Activated CD4-positive, alpha-beta memory T cell treated with anti-CD3 and anti-CD28 coated beads, Interleukin-2, amount 10 ng/mL, durations not matched to agents 7 days and 5 days (primary cell): ENCODE measurements around the gene ACTG1. TPM values are rescaled to one million over a fixed set of nuclear protein-coding genes. Genes with fewer than 3 reads are reported as not detected.

Source experiments
- CTCF ChIA-PET: fragments of 350-600 bp; sonication (Branson Sonifier 250); formaldehyde crosslinking; loops from one replicate; lab custom pipeline; 2021; ENCODE audit warnings: antibody characterized with exemption, inconsistent platforms; lab: Charles Lee
- POLR2A ChIA-PET: fragments of 350-600 bp; sonication (Branson Sonifier 250); formaldehyde crosslinking; loops from one replicate; lab custom pipeline; 2021; ENCODE audit warnings: antibody characterized with exemption; lab: Charles Lee
- DNase-seq: peaks from one replicate; pipeline ENCODE4 v3.0.0-alpha.2; 2020
- H3K27ac Mint-ChIP-seq: one replicate; pipeline ENCODE4 v1.8.0; 2021; ENCODE audit warnings: mild to moderate bottlenecking, mixed read lengths
- H3K27me3 Mint-ChIP-seq: one replicate; pipeline ENCODE4 v1.8.0; 2021; ENCODE audit warnings: mixed read lengths
- H3K36me3 Mint-ChIP-seq: one replicate; pipeline ENCODE4 v1.8.0; 2021; ENCODE audit warnings: low read depth, mixed read lengths
- H3K4me1 Mint-ChIP-seq: one replicate; pipeline ENCODE4 v1.8.0; 2021; ENCODE audit warnings: mixed read lengths
- H3K4me3 Mint-ChIP-seq: one replicate; pipeline ENCODE4 v1.8.0; 2021; ENCODE audit warnings: mild to moderate bottlenecking, mixed read lengths
- H3K9me3 Mint-ChIP-seq: one replicate; pipeline ENCODE4 v1.8.0; 2021; ENCODE audit warnings: mixed read lengths
- total RNA-seq, 2 experiments: library from RNA; stranded (reverse); gene quantifications; one replicate each; pipeline ENCODE4 v1.2.3, GENCODE V29; 2021

Gene ACTG1
- total RNA-seq, 2 experiments from 2014 or later: 3,658 to 3,769 TPM

GRCh38 chr17:81542431-81543338, 30.1 kb upstream of the ACTG1 start:
- H3K36me3 Mint-ChIP-seq: peaks cover 8% of the 10 kb centered on the region
- ChIA-PET CTCF (no interaction called here), POLR2A (interaction anchor here (2.2 kb wide), 1 partner anchor 9 kb away, joined by 6 read pairs; the partner anchor contains the start of gene FAAP100)

GRCh38 chr17:81541123-81541522, 28.5 kb upstream of the ACTG1 start:
- POLR2A ChIA-PET: no interaction called here
- H3K4me3 Mint-ChIP-seq: no peak overlapping the region
- H3K36me3 Mint-ChIP-seq: peaks cover 4% of the 10 kb centered on the region

More at GRCh38 chr17:81542431-81543338, 30.1 kb upstream of the ACTG1 start:
- Mint-ChIP-seq H3K4me1 (no peaks in the 10 kb centered on the region), H3K9me3 (no peaks in the 10 kb centered on the region), H3K4me3 (no peak overlapping the region), H3K27ac (no peak overlapping the region), H3K27me3 (no peaks in the 10 kb centered on the region)
- no peak for DNase-seq

GRCh38 chr17:81540676-81541027, 28.1 kb upstream of the ACTG1 start:
- no peak for DNase-seq
- no peaks in the 10 kb centered on the region for H3K4me1 Mint-ChIP-seq
- no peaks in the 10 kb centered on the region for H3K9me3 Mint-ChIP-seq
- ChIA-PET CTCF (no interaction called here), POLR2A (no interaction called here)
- H3K27ac Mint-ChIP-seq: no peak overlapping the region
- peaks cover 9% of the 10 kb centered on the region for H3K27me3 Mint-ChIP-seq
- peaks cover 2% of the 10 kb centered on the region for H3K36me3 Mint-ChIP-seq
- H3K4me3 Mint-ChIP-seq: no peak overlapping the region

More at GRCh38 chr17:81541123-81541522, 28.5 kb upstream of the ACTG1 start:
- DNase-seq: no peak
- Mint-ChIP-seq H3K27ac (no peak overlapping the region), H3K9me3 (no peaks in the 10 kb centered on the region), H3K4me1 (no peaks in the 10 kb centered on the region), H3K27me3 (peaks cover 4% of the 10 kb centered on the region)
- CTCF ChIA-PET: no interaction called here

GRCh38 chr17:81539961-81540675, 27.5 kb upstream of the ACTG1 start:
- no peak overlapping the region for H3K27ac Mint-ChIP-seq
- H3K36me3 Mint-ChIP-seq: peaks cover under 1% of the 10 kb centered on the region
- DNase-seq: no peak
- H3K4me1 Mint-ChIP-seq: no peaks in the 10 kb centered on the region
- H3K9me3 Mint-ChIP-seq: no peaks in the 10 kb centered on the region
- ChIA-PET CTCF (no interaction called here), POLR2A (no interaction called here)
- H3K27me3 Mint-ChIP-seq: peaks cover 9% of the 10 kb centered on the region
- H3K4me3 Mint-ChIP-seq: no peak overlapping the region

DNA sequence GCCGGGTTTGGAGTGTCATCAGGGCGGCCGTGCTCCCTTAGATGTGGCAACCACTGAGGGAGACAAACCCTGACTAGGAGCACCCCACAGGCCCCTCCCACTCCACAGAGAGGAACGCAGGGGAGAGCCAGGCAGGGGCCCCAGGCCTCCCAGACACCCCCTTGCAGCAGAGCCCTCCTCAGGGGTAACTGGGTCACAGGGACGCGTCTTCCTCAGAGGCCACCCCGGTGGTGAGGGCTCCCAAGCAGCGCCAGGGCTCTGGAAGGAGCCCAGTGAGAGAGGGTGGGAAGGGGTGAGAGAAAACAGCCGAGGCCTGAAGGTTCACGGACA, 26.9 kb upstream of the ACTG1 start:
- DNase-seq: no peak
- Mint-ChIP-seq H3K9me3 (no peaks in the 10 kb centered on the region), H3K4me3 (no peak overlapping the region), H3K27me3 (peaks cover 9% of the 10 kb centered on the region), H3K27ac (no peak overlapping the region), H3K4me1 (no peaks in the 10 kb centered on the region), H3K36me3 (no peaks in the 10 kb centered on the region)
- ChIA-PET POLR2A (interaction anchor here (1.5 kb wide), 1 partner anchor 9 kb away, joined by 4 read pairs; no protein-coding TSS in a partner anchor), CTCF (no interaction called here)

DNA sequence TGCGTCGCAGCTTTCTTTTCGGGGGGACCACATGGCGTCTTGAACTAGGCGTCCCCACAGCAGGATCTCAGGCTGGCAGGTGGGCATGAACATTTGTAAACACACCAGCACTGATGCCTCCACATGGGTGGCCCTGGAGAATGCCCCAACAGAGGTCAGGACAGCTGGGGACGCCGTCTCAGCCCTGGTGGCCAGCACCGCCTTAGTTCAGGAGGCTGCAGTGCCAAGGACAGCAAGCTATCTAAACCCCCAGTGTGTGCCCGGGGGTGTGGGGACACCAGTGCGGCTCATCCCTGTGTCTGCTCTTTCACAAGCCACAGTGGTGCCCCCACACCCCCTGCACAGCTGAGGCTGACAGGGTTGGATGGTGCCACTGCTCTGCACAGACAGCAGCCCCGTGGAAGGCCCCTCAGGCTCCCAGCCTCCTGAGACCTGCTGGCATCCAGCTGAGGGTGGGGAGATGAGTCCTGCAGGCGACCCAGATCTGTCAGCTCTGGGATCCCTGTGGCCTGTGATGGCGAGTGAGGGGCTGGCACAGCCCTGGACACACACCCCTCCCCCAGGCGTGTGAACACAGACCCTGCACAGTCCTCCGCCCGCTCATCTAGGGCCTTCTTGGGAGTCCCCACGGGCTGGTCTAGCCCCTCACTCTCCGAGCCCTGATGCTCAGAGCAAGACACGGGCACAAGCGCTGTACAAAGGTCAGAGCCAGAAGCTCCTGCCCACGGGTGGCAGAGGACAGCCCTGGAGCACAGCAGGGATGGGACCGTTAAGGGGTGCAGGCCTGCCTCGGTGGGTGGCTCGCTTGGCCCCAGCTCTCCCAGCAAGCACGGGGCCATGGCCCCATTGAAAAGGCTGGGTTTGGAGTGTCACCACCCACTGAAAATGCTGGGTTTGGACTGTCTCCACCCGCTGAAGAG, 26.3 kb upstream of the ACTG1 start:
- no peaks in the 10 kb centered on the region for H3K9me3 Mint-ChIP-seq
- ChIA-PET CTCF (interaction anchor here (1.4 kb wide), 1 partner anchor 13 kb away, joined by 4 read pairs; the partner anchor contains the start of gene FAAP100), POLR2A (interaction anchor here (0.5 to 1.5 kb wide), 5 partner anchors 9 to 26 kb away, joined by 3 to 4 read pairs (median 3); partner anchors contain the start of gene ACTG1)
- DNase-seq: no peak
- H3K27ac Mint-ChIP-seq: no peak overlapping the region
- H3K4me3 Mint-ChIP-seq: no peak overlapping the region
- H3K36me3 Mint-ChIP-seq: no peaks in the 10 kb centered on the region
- H3K27me3 Mint-ChIP-seq: peaks cover 10% of the 10 kb centered on the region
- no peaks in the 10 kb centered on the region for H3K4me1 Mint-ChIP-seq

DNA sequence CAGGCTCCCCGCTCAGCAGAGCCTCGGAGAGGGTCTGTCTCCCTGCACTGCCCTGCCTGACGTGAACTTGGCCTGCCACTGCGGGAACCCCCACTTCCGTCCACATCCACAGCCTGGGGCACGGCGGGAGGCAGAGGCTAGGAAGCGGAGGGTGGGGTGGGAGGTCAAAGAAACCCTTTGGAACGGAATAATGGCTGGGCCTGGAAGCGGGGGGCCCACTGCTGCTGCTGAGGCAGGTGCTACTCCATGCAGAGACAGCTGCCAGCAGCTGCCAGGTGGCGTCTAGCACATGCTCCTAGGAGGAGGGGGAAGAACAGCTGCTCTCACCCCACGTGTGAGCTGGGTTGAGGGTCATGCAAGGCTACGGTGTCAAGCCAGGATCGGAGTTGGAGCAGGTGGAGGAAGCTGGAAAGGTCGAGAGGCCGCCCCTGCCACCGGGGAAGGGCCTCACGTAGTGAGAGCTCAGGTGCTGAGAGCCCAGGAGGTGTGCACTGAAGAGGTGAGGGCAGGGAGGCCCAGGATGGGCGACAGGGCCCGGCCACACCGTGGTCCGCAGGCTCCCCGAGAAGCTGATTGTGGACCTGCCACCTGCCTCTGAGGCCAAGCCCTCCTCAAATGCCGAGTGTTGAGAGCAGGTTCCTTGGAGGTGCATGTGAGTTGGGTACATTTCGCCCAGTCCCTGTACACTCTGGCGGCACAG, 25.4 kb upstream of the ACTG1 start:
- Mint-ChIP-seq H3K36me3 (no peaks in the 10 kb centered on the region), H3K9me3 (no peaks in the 10 kb centered on the region), H3K27me3 (peaks cover 10% of the 10 kb centered on the region), H3K27ac (no peak overlapping the region), H3K4me1 (no peaks in the 10 kb centered on the region), H3K4me3 (no peak overlapping the region)
- POLR2A ChIA-PET: interaction anchor here (0.5 to 1.5 kb wide), 5 partner anchors 8 to 25 kb away, joined by 3 to 4 read pairs (median 3); partner anchors contain the start of gene ACTG1
- DNase-seq: no peak
- CTCF ChIA-PET: interaction anchor here (1.4 kb wide), 1 partner anchor 14 kb away, joined by 4 read pairs; the partner anchor contains the start of gene FAAP100

DNA sequence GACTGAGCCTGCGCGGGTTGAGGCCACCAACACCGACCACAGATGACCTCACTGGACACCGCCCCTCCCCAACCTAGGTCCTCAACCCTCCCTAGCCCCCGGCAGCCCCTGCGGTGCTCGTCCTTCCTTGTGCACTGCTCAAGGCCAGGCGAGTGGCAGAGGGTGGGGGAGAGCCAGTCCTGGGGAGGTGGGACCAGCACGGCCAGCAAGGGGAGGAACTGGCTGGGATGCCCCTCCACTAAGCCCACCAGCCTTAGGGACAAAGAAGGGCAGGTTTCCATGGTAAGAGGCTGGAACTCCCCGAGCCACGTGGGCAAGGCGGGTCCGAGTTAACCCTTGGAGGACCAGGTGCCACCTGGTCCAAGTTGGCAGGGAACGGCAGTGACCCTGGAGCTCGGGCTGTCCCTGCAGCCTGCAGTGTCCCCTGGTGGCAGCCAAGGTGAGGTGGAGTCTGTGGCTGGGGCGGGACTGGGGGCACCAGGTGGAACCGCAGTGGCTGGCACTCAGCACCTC, 24.8 kb upstream of the ACTG1 start:
- peaks cover 10% of the 10 kb centered on the region for H3K27me3 Mint-ChIP-seq
- ChIA-PET POLR2A (interaction anchor here (1.1 kb wide), 1 partner anchor 14 kb away, joined by 3 read pairs; no protein-coding TSS in a partner anchor), CTCF (no interaction called here)
- DNase-seq: no peak
- H3K9me3 Mint-ChIP-seq: no peaks in the 10 kb centered on the region
- H3K27ac Mint-ChIP-seq: no peak overlapping the region
- H3K36me3 Mint-ChIP-seq: no peaks in the 10 kb centered on the region
- no peak overlapping the region for H3K4me3 Mint-ChIP-seq
- no peaks in the 10 kb centered on the region for H3K4me1 Mint-ChIP-seq

DNA sequence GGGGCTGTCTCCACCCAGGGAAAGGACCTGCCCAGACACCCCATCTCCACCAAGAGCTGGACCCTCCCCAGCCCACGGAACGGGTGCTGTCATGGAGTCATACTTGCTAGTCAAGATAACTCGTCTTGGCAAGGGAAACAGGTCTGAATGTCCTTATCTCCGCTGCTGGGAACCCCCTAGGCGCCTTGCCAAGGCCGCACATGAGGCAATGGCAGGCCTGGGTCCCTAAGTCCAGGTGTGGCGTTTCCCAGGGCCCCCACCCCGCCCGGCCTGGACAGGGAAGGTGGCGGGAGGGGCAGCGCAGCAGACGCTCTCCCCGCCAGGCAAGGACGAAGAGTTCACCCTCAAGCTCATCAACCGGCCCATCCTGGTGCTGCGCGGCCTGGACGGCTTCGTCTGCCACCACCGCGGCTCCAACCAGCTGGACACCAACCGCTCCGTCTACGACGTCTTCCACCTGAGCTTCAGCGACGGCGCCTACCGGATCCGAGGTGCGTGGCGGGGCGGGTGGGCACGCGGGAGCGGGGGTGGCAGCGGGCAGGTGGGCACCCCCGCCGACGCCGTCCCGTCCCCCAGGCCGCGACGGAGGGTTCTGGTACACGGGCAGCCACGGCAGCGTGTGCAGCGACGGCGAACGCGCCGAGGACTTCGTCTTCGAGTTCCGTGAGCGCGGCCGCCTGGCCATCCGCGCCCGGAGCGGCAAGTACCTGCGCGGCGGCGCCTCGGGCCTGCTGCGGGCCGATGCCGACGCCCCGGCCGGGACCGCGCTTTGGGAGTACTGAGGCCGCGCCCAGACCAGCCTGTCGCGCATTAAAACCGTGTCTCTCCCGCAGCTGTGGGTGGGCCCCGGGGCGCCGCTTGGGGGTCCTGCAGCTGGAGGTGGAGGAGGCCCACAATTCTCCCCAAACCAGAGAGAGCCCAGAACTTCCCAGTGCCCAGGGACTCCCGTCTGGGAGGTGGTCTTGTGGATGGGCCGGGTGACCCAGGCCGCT, 24.0 kb upstream of the ACTG1 start:
- no peak for DNase-seq
- H3K36me3 Mint-ChIP-seq: no peaks in the 10 kb centered on the region
- H3K4me3 Mint-ChIP-seq: no peak overlapping the region
- H3K9me3 Mint-ChIP-seq: no peaks in the 10 kb centered on the region
- POLR2A ChIA-PET: interaction anchor here (0.9 kb wide), 1 partner anchor 19 kb away, joined by 3 read pairs; no protein-coding TSS in a partner anchor
- CTCF ChIA-PET: no interaction called here
- peaks cover 10% of the 10 kb centered on the region for H3K27me3 Mint-ChIP-seq
- no peak overlapping the region for H3K27ac Mint-ChIP-seq
- H3K4me1 Mint-ChIP-seq: no peaks in the 10 kb centered on the region

DNA sequence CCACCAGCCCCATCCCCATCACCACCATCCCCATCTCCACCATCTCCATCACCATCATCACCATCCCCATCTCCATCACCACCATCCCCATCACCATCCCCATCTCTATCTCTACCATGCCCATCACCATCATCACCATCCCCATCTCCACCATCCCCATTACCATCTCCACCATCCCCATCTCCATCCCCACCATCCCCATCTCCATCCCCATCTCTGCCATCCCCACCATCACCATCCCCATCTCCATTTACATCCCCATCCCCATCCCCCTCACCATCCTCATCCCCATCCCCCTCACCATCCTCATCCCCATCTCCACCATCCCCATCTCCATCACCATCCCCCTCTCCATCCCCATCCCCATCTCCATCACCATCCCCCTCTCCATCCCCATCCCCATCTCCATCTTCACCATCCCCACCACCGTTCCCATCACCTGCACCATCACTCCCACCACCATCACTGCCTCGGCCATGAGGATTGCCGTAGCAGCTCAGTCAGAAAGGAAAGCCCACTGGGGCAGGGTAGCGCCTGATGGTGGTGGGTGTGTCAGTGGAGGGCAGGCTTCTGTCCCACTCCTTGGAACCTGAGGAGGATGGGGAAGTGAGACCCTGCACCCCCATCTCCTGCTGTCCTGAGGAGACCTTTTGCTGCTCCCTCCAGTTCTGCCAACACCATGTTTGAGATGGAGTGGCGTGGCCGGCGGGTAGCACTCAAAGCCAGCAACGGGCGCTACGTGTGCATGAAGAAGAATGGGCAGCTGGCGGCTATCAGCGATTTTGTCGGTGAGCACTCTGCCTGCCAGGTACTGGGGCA, 23.1 kb upstream of the ACTG1 start:
- no peaks in the 10 kb centered on the region for H3K9me3 Mint-ChIP-seq
- POLR2A ChIA-PET: interaction anchor here (0.9 kb wide), 1 partner anchor 18 kb away, joined by 3 read pairs; no protein-coding TSS in a partner anchor
- no peak overlapping the region for H3K4me3 Mint-ChIP-seq
- no peak for DNase-seq
- H3K27me3 Mint-ChIP-seq: peaks cover 10% of the 10 kb centered on the region
- CTCF ChIA-PET: no interaction called here
- H3K4me1 Mint-ChIP-seq: no peaks in the 10 kb centered on the region
- H3K27ac Mint-ChIP-seq: no peak overlapping the region
- no peaks in the 10 kb centered on the region for H3K36me3 Mint-ChIP-seq
